ENCODE data around the gene RBP3.
A peak's percentile ranks its signal among the peaks of the same experiment; 100 is the strongest.

The RBP3 gene

GRCh38 chr10:47337310-47337709 is 10.9 kb upstream of the RBP3 start:
- H3K4me2 ChIP-seq (ENCODE audit: low read length): no peak overlapping the region
- H3K36me3 ChIP-seq (ENCODE audit: control insufficient read depth, low read length): no peaks in the 10 kb centered on the region
- H3K79me2 ChIP-seq (ENCODE audit: control insufficient read depth, low read length): no peaks in the 10 kb centered on the region
- no peaks in the 10 kb centered on the region for H3K9me3 ChIP-seq (ENCODE audit: control insufficient read depth, insufficient read depth, low read length)
- no peaks in the 10 kb centered on the region for H3K9me2 ChIP-seq (replicated peaks; ENCODE audit: control insufficient read depth, low read length)
- no peak for TF ChIP-seq EZH2phosphoT487 (IDR thresholded peaks at IDR 0.05; ENCODE audit: borderline replicate concordance, low read length)
- no peaks in the 10 kb centered on the region for H4K20me1 ChIP-seq (ENCODE audit: control insufficient read depth, insufficient read depth, low read depth, low read length)
- H3K4me3 ChIP-seq (ENCODE audit: low read length): no peak overlapping the region
- H3K27me3 ChIP-seq (ENCODE audit: control insufficient read depth, low read length): no peaks in the 10 kb centered on the region
- H3K27ac ChIP-seq (ENCODE audit: low read depth, low read length): no peak overlapping the region
- no peaks in the 10 kb centered on the region for H3K4me1 ChIP-seq (ENCODE audit: control insufficient read depth, low read length)
- no peaks in the 10 kb centered on the region for H3F3A ChIP-seq (ENCODE audit: control insufficient read depth, insufficient read depth)

- H3K4me1 ChIP-seq (ENCODE audit: control insufficient read depth, low read length): no peaks in the 10 kb centered on the region
- H3F3A ChIP-seq (ENCODE audit: control insufficient read depth, insufficient read depth): no peaks in the 10 kb centered on the region
- H3K36me3 ChIP-seq (ENCODE audit: control insufficient read depth, low read length): no peaks in the 10 kb centered on the region
- H3K4me2 ChIP-seq (ENCODE audit: low read length): no peak overlapping the region
- no peaks in the 10 kb centered on the region for H3K27me3 ChIP-seq (ENCODE audit: control insufficient read depth, low read length)
- TF ChIP-seq CTCF (IDR thresholded peaks at IDR 0.05; ENCODE audit: low read depth, low read length, poor library complexity, severe bottlenecking): no peak
- TF ChIP-seq EZH2phosphoT487 (IDR thresholded peaks at IDR 0.05; ENCODE audit: borderline replicate concordance, low read length): no peak
- H3K9me3 ChIP-seq (ENCODE audit: control insufficient read depth, insufficient read depth, low read length): no peaks in the 10 kb centered on the region
- no peaks in the 10 kb centered on the region for H3K79me2 ChIP-seq (ENCODE audit: control insufficient read depth, low read length)
- H3K9me2 ChIP-seq (replicated peaks; ENCODE audit: control insufficient read depth, low read length): no peaks in the 10 kb centered on the region
- no peaks in the 10 kb centered on the region for H4K20me1 ChIP-seq (ENCODE audit: control insufficient read depth, insufficient read depth, low read depth, low read length)
- H3K27ac ChIP-seq (ENCODE audit: low read depth, low read length): no peak overlapping the region
- no peak overlapping the region for H3K4me3 ChIP-seq (ENCODE audit: low read length)
Observed at GRCh38 chr10:47339186-47339735, 8.9 kb upstream of the RBP3 start.

- Histone ChIP-seq H3K9me2 (replicated peaks; ENCODE audit: control insufficient read depth, low read length) (no peaks in the 10 kb centered on the region), H3K4me2 (ENCODE audit: low read length) (no peak overlapping the region), H3K79me2 (ENCODE audit: control insufficient read depth, low read length) (no peaks in the 10 kb centered on the region), H3K4me1 (ENCODE audit: control insufficient read depth, low read length) (no peaks in the 10 kb centered on the region), H4K20me1 (ENCODE audit: control insufficient read depth, insufficient read depth, low read depth, low read length) (no peaks in the 10 kb centered on the region), H3K9me3 (ENCODE audit: control insufficient read depth, insufficient read depth, low read length) (no peaks in the 10 kb centered on the region), H3K27me3 (ENCODE audit: control insufficient read depth, low read length) (no peaks in the 10 kb centered on the region), H3K36me3 (ENCODE audit: control insufficient read depth, low read length) (no peaks in the 10 kb centered on the region), H3K4me3 (ENCODE audit: low read length) (no peak overlapping the region), H3K27ac (ENCODE audit: low read depth, low read length) (no peak overlapping the region), H3F3A (ENCODE audit: control insufficient read depth, insufficient read depth) (no peaks in the 10 kb centered on the region)
- TF ChIP-seq CTCF (IDR thresholded peaks at IDR 0.05; ENCODE audit: low read depth, low read length, poor library complexity, severe bottlenecking): no peak
- TF ChIP-seq EZH2phosphoT487 (IDR thresholded peaks at IDR 0.05; ENCODE audit: borderline replicate concordance, low read length): no peak
Observed at GRCh38 chr10:47339759-47340607, 8.2 kb upstream of the RBP3 start.

- H3K4me3 ChIP-seq (ENCODE audit: low read length): no peak overlapping the region
- no peaks in the 10 kb centered on the region for H4K20me1 ChIP-seq (ENCODE audit: control insufficient read depth, insufficient read depth, low read depth, low read length)
- no peaks in the 10 kb centered on the region for H3K9me3 ChIP-seq (ENCODE audit: control insufficient read depth, insufficient read depth, low read length)
- H3K4me1 ChIP-seq (ENCODE audit: control insufficient read depth, low read length): no peaks in the 10 kb centered on the region
- H3K27ac ChIP-seq (ENCODE audit: low read depth, low read length): no peak overlapping the region
- H3K79me2 ChIP-seq (ENCODE audit: control insufficient read depth, low read length): no peaks in the 10 kb centered on the region
- H3K27me3 ChIP-seq (ENCODE audit: control insufficient read depth, low read length): no peaks in the 10 kb centered on the region
- no peaks in the 10 kb centered on the region for H3K36me3 ChIP-seq (ENCODE audit: control insufficient read depth, low read length)
- no peaks in the 10 kb centered on the region for H3K9me2 ChIP-seq (replicated peaks; ENCODE audit: control insufficient read depth, low read length)
- peak; percentile 99 for TF ChIP-seq CTCF (IDR thresholded peaks at IDR 0.05; ENCODE audit: low read depth, low read length, poor library complexity, severe bottlenecking)
- no peak for TF ChIP-seq EZH2phosphoT487 (IDR thresholded peaks at IDR 0.05; ENCODE audit: borderline replicate concordance, low read length)
- H3K4me2 ChIP-seq (ENCODE audit: low read length): no peak overlapping the region
- H3F3A ChIP-seq (ENCODE audit: control insufficient read depth, insufficient read depth): no peaks in the 10 kb centered on the region
Observed at GRCh38 chr10:47340608-47341170, 7.5 kb upstream of the RBP3 start.

All from DOHH2 (cell line).